ENCODE results near the gene TIMM44. TPM values are rescaled to one million over a fixed set of nuclear protein-coding genes. Genes with fewer than 3 reads are reported as not detected.

Gene TIMM44
- total and polyA plus RNA-seq, 2 of the 8 experiments (the other 6 are each of a cell fraction or from before 2014, with no cell fraction given): 131 to 150 TPM

DNA sequence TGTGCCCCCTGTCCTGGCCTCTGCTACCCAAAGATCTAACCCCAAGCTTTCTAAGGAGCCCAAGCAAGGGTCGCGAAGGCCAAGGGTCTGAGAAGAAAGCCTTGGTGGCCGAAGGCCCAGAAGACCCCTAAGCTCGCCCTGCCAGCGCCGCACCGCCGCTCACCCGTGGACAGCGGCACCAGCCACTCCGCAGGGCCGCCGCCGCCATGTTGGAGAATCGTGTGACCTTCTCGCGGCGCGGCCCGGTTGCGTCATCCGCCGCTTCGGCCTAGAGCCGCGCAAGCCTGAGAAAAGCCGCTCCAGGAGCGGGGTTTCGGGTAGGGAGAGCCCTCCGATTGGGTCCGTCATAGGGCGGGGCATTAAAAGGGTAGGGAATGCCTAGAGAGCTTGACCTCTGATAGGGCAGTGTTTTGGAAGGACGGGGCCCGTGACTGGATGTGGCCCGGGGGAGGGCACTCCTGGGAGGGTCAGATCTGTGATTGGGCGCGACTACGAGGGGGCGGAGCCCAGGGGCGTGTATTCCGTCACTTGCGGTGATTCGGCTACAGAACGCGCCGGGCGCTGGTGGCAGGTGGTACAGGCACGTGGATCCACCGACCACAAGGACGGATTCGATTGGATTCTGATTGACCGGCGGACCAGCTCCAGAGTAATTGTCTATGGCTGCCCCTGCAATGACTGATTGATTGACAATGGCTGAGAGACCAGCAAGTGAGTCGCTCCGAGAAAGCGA is at the start of gene TIMM44 (continued):
- TF ChIP-seq RNF2 (IDR thresholded peaks at IDR 0.05; ENCODE audit: borderline replicate concordance, low read depth, low read length, missing control alignments, poor library complexity, severe bottlenecking): no peak
- TF ChIP-seq YY1 (IDR thresholded peaks at IDR 0.05; ENCODE audit: low read depth, low read length): peak; percentile 98
